GM12878 (cell line): ENCODE results near the gene GTF2H1. TPM values are rescaled to one million over a fixed set of nuclear protein-coding genes. Genes with fewer than 3 reads are reported as not detected.

ENCODE experiments used
- CEBPB ChIP-seq, 2 experiments: fragments of 150-350 bp in 1 of 2; IDR thresholded peaks; 2 replicates each; pipeline ENCODE4 v1.6.1; 2012 to 2014; ENCODE audit warnings: low read depth in 2 of 2, low read length in 2 of 2, borderline replicate concordance in 1 of 2, inconsistent platforms in 1 of 2
- FOS ChIP-seq: IDR thresholded peaks from 3 replicates; pipeline ENCODE4 v1.6.1; 2011; ENCODE audit warnings: borderline replicate concordance; ENCODE audit not compliant: insufficient read length; ENCODE audit errors: extremely low read depth
- GABPA ChIP-seq: IDR thresholded peaks from 2 replicates; pipeline ENCODE4 v1.6.1; 2014; ENCODE audit warnings: antibody characterized with exemption, low read depth, mild to moderate bottlenecking, inconsistent platforms
- KAT2A ChIP-seq: conservative IDR thresholded peaks from 2 replicates; pipeline ENCODE4 v1.6.1; 2011; ENCODE audit warnings: low read depth, low read length; ENCODE audit not compliant: control insufficient read depth
- NFYB ChIP-seq: IDR thresholded peaks from 2 replicates; pipeline ENCODE4 v1.6.1; 2011; ENCODE audit warnings: low read depth, mild to moderate bottlenecking, low read length, improper control_type of control experiment, moderate library complexity; ENCODE audit not compliant: insufficient read depth
- PAX5 ChIP-seq: IDR thresholded peaks from 2 replicates; pipeline ENCODE4 v1.6.1; 2011; ENCODE audit warnings: low read depth, low read length, borderline replicate concordance
- POU2F2 ChIP-seq: IDR thresholded peaks from 3 replicates; pipeline ENCODE4 v1.6.1; 2011; ENCODE audit warnings: low read depth, mild to moderate bottlenecking, low read length, borderline replicate concordance
- SKIL ChIP-seq: fragments of 450-650 bp; IDR thresholded peaks from 2 replicates; pipeline ENCODE4 v1.6.1; 2017; ENCODE audit warnings: mild to moderate bottlenecking, low read depth, inconsistent platforms; ENCODE audit not compliant: poor library complexity, severe bottlenecking
- SMAD1 ChIP-seq: fragments of 450-650 bp; IDR thresholded peaks from 2 replicates; pipeline ENCODE4 v1.6.1; 2018; ENCODE audit warnings: mild to moderate bottlenecking, low read depth; ENCODE audit not compliant: partially characterized antibody
- TAF1 ChIP-seq: IDR thresholded peaks from 2 replicates; pipeline ENCODE4 v1.6.1; 2011; ENCODE audit warnings: mild to moderate bottlenecking, low read depth, low read length, borderline replicate concordance
- ZBTB4 ChIP-seq: fragments of 450-650 bp; formaldehyde crosslinking; IDR thresholded peaks from 2 replicates; pipeline ENCODE4 v1.4.0; 2022; ENCODE audit warnings: mild to moderate bottlenecking, moderate library complexity
- ZNF622 ChIP-seq: fragments of 450-650 bp; IDR thresholded peaks from 2 replicates; pipeline ENCODE4 v1.6.1; 2017; ENCODE audit warnings: mild to moderate bottlenecking, inconsistent platforms
- polyA plus RNA-seq, 11 experiments: library from polyadenylated mRNA; depleted of rRNA in 4 of 11; unstranded in 6 of 11; stranded (reverse) in 5 of 11; fragments of >200 nt; fragmentation: Nextera tagmentation in 4 of 11; fragmentation: Illumina TruSeq in 1 of 11; extraction: Ambion mirVana in 4 of 11; extraction: Trizol in 1 of 11; gene quantifications; 1 replicate in 1 of 11; 2 replicates in 10 of 11; pipeline versions ENCODE4 v1.2.1 to v1.2.3, GENCODE V29; 2011 to 2016; ENCODE audit warnings: inconsistent platforms in 2 of 11, missing spikeins in 2 of 11, low read depth in 1 of 11
- total RNA-seq, 4 experiments: library from RNA; depleted of rRNA in 3 of 4; stranded (reverse); fragments of >200 nt in 3 of 4; fragmentation: Illumina TruSeq in 1 of 4; extraction: Trizol in 1 of 4; gene quantifications; 2 replicates each; pipeline versions ENCODE4 v1.2.1 to v1.2.3, GENCODE V29; 2013 to 2021
- TF ChIP-seq, protein P1 (sequence below), 3 experiments: IDR thresholded peaks in 2 of 3; conservative IDR thresholded peaks in 1 of 3; 2 replicates each; pipeline ENCODE4 v1.5.1; 2011; ENCODE audit warnings: low read depth in 3 of 3, low read length in 3 of 3, mild to moderate bottlenecking in 3 of 3, control low read depth in 2 of 3, moderate library complexity in 2 of 3, inconsistent platforms in 1 of 3, mixed read lengths in 1 of 3; ENCODE audit not compliant: control insufficient read depth in 2 of 3, insufficient read depth in 1 of 3; ENCODE audit errors: extremely low read depth in 1 of 3
- TF ChIP-seq, protein P2 (sequence below): fragments of 450-650 bp; IDR thresholded peaks from 2 replicates; pipeline ENCODE4 v1.6.1; 2017; ENCODE audit warnings: borderline replicate concordance
- TF ChIP-seq, protein P3 (sequence below): fragments of 450-650 bp; IDR thresholded peaks from 2 replicates; pipeline ENCODE4 v1.6.1; 2017; ENCODE audit warnings: mild to moderate bottlenecking, moderate library complexity

GTF2H1 gene
- total and polyA plus RNA-seq, 10 of the 15 experiments (the other 5 are each of a cell fraction or from before 2014, with no cell fraction given): 36.7 to 68.8 (median 46.6) TPM

DNA sequence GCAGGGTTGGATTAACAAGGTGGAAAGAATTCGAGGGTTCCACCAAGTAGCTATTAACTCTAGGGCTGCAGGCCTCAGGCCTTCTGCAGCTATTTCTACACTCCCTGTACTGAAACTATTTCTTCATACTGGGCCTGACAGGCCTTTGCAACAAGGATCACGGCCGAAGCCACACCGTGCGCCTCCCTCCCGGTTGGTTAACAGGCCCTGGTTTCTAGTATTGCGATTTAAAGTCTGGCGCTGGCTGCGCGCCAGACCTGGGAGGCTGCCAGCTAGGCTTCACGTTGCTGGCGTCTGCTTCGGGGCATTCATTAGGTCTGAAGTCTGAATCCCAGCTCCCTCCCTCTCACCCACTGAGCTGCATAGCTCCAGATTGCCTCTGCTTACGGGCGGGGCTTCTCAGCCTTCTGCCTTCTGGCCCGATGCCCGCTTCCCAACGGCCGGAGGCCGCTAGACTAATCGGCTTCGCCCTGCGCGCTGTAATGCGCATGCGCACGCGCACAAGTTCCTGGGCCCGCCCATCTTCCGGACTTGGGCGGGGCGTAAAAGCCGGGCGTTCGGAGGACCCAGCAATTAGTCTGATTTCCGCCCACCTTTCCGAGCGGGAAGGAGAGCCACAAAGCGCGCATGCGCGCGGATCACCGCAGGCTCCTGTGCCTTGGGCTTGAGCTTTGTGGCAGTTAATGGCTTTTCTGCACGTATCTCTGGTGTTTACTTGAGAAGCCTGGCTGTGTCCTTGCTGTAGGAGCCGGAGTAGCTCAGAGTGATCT, 73.6 kb downstream of the GTF2H1 start (continued):
- TF ChIP-seq, protein P1, sequence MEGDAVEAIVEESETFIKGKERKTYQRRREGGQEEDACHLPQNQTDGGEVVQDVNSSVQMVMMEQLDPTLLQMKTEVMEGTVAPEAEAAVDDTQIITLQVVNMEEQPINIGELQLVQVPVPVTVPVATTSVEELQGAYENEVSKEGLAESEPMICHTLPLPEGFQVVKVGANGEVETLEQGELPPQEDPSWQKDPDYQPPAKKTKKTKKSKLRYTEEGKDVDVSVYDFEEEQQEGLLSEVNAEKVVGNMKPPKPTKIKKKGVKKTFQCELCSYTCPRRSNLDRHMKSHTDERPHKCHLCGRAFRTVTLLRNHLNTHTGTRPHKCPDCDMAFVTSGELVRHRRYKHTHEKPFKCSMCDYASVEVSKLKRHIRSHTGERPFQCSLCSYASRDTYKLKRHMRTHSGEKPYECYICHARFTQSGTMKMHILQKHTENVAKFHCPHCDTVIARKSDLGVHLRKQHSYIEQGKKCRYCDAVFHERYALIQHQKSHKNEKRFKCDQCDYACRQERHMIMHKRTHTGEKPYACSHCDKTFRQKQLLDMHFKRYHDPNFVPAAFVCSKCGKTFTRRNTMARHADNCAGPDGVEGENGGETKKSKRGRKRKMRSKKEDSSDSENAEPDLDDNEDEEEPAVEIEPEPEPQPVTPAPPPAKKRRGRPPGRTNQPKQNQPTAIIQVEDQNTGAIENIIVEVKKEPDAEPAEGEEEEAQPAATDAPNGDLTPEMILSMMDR (IDR thresholded peaks at IDR 0.05 in 2 of 3, conservative IDR thresholded peaks at IDR 0.05 in 1 of 3; ENCODE audit: control insufficient read depth in 2 of 3, extremely low read depth in 1 of 3, insufficient read depth in 1 of 3, low read depth in 3 of 3, low read length in 3 of 3): no peak
- TF ChIP-seq SKIL (no peak), CEBPB (IDR thresholded peaks at IDR 0.05; ENCODE audit: borderline replicate concordance in 1 of 2, low read depth in 2 of 2, low read length in 2 of 2) (no peak), ZNF622 (no peak), ZBTB4 (CRISPR knock-in tag) (no peak), SMAD1 (peak; percentile 81), PAX5 (no peak), TAF1 (0 out of 2 replicates have a peak, but pooled peaks have one; percentile 13), GABPA (no peak), POU2F2 (no peak), FOS (no peak), NFYB (peak; percentile 18; the same call in 1 of the 2 replicates), KAT2A (no peak)
- TF ChIP-seq, protein P2, sequence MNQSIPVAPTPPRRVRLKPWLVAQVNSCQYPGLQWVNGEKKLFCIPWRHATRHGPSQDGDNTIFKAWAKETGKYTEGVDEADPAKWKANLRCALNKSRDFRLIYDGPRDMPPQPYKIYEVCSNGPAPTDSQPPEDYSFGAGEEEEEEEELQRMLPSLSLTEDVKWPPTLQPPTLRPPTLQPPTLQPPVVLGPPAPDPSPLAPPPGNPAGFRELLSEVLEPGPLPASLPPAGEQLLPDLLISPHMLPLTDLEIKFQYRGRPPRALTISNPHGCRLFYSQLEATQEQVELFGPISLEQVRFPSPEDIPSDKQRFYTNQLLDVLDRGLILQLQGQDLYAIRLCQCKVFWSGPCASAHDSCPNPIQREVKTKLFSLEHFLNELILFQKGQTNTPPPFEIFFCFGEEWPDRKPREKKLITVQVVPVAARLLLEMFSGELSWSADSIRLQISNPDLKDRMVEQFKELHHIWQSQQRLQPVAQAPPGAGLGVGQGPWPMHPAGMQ: no peak
- TF ChIP-seq, protein P3, sequence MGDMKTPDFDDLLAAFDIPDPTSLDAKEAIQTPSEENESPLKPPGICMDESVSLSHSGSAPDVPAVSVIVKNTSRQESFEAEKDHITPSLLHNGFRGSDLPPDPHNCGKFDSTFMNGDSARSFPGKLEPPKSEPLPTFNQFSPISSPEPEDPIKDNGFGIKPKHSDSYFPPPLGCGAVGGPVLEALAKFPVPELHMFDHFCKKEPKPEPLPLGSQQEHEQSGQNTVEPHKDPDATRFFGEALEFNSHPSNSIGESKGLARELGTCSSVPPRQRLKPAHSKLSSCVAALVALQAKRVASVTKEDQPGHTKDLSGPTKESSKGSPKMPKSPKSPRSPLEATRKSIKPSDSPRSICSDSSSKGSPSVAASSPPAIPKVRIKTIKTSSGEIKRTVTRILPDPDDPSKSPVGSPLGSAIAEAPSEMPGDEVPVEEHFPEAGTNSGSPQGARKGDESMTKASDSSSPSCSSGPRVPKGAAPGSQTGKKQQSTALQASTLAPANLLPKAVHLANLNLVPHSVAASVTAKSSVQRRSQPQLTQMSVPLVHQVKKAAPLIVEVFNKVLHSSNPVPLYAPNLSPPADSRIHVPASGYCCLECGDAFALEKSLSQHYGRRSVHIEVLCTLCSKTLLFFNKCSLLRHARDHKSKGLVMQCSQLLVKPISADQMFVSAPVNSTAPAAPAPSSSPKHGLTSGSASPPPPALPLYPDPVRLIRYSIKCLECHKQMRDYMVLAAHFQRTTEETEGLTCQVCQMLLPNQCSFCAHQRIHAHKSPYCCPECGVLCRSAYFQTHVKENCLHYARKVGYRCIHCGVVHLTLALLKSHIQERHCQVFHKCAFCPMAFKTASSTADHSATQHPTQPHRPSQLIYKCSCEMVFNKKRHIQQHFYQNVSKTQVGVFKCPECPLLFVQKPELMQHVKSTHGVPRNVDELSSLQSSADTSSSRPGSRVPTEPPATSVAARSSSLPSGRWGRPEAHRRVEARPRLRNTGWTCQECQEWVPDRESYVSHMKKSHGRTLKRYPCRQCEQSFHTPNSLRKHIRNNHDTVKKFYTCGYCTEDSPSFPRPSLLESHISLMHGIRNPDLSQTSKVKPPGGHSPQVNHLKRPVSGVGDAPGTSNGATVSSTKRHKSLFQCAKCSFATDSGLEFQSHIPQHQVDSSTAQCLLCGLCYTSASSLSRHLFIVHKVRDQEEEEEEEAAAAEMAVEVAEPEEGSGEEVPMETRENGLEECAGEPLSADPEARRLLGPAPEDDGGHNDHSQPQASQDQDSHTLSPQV: no peak
